Amniotic epithelial cell (primary cell): Measurements from ENCODE around the gene INPP4A.

Experiments used
- DNase-seq: peaks from one replicate; pipeline ENCODE4 v3.0.0-alpha.2; 2010; ENCODE audit warnings: low read depth

The INPP4A gene

DNA sequence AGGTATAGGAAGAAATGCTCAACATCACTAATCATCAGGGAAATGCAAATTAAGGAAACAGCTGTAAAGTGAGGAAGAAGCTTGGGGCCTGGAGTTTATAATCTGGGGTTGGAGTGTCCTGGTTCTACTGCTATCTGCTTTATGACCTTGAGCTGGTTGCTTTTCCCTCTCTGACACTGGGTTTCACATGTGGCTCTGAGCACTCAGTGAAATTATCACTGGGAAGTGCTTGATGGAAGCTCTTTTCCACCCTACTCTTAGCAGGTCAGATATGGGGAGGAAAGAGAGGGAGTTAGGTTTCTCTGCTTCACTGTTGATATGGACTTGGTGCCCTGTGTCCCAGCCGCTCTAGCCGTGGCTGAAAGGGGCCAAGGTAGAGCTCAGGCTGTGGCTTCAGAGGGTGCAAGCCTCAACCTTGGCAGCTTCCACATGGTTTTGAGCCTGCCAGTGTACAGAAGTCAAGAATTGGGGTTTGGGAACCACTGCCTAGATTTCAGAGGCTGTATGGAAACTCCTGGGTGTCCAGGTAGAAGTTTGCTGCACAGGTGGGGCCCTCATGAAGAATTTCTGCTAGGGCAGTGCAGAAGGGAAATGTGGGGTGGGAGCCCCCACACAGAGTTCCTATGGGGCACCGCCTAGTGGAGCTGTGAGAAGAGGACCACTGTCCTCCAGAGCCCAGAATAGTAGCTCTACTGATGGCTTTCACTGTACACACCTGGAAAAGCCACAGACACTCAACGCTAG, 52.3 kb downstream of the INPP4A start:
- DNase-seq = no peak

DNA sequence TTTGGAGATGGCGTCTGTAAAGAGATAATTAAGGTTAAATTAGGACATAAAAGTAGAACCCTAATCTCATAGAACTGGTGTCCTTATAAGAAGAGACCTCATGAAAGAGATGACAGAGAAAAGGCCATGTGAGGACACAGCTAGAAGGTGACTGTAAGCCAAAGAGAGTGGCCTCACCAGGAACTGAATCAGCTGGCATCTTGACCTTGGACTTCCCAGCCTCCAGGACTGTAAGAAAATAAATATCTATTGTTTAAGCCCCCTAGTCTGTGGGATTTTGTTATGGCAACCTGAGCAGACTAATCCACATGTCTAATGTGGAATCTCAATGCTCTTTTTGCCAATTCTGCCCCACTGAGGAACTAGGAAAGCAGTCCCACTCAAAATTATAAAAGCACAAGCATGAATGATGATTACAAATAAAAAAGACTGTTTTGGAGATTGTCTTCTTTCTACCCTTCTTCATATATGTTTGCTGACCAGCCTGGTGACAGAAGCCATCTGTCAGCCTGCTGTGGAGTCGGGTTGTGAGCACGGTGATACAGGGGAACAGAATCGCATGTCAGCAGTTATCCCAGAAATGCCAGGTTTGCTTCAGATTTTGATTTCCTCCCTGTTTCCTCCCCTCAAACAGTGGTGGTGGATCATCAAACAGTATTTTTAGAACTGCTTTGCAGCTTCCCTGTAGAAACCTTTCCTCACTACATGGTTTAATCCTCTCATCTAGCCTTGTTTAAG, 54.2 kb downstream of the INPP4A start:
- no peak for DNase-seq

DNA sequence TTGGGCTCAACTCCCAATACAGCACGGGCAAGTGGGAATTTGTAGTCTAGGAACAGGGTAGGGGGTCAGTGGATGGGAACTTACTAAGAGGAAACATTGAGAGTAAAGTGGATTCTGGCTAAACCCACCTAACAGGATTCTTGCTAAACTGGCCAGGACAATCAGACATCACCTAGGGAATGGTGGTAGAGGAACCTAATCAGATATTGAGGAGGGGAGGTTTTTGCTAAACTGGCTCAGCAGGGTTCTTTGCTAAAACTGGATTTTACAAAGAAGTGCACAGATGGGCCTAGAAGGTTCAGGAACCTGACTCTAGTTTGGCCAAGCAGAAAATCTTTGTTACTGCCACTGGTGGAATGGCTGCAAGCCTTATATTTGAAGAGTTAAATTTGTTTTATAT, 55.9 kb downstream of the INPP4A start:
- DNase-seq = no peak

DNA sequence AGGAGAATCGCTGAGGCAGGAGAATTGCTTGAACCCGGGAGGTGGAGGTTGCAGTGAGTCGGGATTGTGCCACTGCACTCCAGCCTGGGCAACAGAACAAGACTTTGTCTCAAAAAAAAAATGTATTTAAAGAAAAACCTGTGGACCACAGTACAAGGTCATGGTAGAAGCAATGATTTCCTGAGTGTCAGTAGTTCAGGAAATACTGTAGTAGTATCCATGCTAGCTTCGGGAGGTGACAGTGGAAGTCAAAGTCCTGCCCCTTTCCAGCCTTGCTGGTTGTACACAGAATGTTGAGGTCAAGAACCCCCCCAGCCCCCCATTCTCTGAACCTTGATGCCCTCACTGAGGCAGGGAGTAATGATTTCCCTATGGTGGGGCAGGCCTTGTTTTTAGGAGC, 56.6 kb downstream of the INPP4A start:
- no peak for DNase-seq

DNA sequence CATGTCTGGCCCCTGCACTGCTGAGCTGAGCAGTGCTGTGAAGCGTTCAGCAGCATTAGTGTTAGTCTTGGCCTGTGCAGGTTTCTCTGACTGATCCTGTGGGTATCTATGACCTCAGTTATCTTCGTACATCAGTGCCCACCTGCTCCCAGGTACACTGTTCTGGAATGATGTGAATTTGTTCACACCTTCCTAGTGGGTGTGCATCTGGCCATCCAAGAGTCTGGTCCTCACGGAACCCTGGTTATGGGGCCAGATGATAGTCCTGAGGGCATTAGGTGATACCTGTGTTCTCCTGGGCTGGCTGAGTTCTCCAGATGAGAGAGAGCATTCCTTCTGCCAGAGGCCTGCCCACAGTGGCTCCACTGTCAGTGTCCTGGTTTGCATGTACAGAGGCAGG, 57.2 kb downstream of the INPP4A start:
- no peak for DNase-seq

DNA sequence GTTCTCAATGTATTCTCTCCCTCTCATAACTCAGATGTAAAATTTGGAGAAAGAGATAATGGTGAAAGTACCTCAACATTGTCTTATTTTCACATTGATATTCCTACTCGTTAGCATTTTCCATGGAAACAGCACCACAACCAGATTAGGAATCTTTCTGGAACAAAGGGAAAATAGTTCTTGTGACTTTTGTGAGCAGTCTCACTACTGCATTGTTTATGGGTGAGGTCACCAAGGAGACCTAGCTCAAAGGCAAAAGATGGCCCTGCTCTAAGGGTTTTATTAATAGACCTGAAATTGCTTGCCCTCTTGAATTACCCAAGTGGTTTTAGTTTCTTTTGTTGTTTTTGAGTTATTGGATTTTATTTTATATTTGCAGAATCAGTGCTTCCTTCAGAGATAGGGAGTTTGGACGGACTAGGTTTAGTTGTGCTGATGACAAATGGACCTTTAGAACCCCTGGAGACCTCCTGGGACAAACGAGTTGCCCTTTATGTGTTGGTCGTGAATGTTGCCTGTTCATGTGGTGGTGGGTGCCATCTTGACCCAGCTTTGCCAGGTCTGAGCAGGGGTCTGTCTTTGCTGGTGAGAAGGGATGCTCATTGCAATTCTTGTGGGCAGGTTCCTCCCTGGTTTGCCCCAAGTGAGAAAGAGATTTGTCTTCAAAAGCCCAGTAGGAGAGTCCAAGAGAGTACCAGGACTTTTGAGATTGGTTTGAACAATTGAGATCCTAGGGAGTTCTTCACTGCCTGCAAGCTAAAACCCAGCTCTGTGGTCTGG, 58.1 kb downstream of the INPP4A start:
- peak; percentile 45 for DNase-seq

DNA sequence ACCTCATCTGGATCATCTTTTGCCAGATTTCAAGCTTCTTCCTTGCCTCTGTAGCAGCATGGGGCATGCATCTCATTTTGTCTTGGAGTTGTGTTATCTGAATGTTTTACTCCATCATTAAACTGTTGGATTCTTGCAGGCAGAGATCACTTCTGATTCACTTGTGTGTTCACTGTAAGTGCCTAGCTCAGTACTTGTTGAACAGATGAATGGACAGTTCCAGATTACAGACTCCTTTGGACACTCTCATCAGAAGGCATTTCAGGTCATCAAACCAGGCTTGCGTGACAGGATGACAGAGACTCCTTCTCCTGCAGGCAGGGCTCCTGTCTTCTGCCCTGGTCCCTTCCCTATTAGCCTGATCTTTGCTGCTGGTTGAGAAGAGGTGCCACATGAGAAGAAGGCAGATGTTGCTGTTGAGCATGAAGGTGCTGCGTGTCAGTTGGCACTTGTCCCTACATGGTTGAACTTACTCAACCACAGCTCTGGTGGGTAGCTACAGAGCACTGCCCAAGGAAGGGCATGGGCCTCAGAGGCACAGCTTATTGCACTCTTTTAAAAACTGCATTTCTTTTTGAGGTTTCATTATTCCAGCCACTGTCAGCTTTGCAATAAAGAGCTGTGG, 58.9 kb downstream of the INPP4A start:
- DNase-seq = peak; percentile 35

DNA sequence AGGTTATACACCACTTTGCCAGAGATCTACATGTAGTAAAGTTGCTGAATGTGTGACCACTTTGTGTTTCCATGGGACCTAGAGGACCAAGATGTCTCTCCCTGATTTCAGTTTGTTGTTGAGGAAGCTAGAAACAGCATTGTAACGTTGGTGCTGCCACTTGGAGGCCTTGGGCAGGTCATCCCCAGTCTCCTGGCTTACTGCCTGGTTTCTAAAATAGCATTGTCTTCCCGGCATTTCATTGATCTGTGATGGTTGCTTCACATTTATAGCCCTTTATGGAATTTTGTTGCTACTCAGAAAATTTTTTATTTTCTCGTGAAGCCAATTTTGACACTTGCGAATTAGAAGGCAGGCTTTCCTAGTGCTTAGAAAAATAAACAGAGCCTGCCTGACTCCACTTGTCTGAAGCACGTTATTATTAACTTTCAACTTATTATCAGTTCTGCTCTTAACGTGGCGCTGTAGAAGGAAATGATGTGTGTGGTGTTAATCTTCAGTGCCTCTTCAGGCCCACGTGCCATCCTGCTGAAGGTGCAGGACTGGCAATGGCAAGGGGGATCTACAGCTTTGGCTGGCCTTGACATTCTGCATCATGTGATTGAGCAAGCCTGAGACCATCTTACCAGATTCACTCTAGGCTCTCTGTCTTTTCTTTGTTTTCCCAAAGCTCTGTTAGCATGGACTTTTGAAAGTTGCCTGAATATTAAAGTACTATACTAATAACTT, 59.9 kb downstream of the INPP4A start:
- DNase-seq = no peak

DNA sequence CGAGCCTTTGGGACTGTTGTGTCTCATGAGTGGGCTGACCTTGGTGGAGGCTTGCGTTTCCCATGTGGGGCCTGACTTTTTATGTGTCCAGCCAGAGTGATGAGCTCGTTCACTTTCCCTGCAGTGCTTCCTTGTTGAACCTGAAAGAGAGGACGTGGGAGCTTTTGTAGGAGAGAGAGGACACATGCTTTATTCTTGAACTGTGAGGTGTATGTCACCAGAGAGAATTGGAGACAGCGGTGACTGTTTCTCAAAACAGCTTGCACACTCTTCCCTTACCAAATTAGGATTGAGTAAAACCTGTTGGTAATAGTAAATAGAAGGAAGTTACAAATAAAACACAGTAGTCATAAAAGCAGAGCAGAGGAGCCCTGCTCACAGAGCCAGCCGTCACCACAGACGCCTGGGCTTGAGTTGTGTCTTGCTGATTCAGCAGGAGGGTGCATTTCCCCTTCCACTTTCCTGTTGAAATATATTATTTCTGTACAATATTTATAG, 60.7 kb downstream of the INPP4A start:
- DNase-seq = no peak

DNA sequence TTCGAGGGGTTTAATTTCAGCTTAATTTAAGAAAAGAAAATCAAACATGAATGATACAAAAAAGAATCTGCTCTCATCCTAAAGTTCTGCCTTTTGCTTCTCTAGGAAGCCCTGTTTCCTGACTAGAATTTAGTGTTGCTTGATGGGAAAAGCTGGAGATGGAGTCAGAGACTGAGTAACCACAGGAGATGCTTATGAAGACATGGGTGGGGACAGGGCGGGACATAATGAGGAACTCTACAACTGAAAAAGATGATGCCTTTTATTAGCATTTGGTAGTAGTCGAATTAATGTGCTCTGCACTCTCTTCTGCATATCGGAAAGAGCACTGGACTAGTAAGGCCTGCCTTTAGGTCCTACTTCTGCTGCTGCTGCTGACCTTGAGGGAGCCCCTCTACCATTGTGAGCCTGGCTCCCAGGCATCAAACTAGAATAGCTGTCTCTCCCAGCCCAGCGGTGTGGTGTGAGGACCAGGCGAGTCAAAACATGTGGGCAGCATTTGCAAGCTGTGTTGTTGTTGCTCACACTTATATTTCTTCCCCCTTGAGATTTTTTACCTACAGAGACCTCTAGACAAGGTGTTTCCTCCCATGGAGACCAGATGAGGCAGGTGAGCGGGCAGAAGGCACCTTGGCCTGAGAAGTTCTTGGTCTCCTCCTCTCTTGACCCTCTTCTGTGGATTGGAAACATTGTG, 61.5 kb downstream of the INPP4A start:
- DNase-seq = no peak

DNA sequence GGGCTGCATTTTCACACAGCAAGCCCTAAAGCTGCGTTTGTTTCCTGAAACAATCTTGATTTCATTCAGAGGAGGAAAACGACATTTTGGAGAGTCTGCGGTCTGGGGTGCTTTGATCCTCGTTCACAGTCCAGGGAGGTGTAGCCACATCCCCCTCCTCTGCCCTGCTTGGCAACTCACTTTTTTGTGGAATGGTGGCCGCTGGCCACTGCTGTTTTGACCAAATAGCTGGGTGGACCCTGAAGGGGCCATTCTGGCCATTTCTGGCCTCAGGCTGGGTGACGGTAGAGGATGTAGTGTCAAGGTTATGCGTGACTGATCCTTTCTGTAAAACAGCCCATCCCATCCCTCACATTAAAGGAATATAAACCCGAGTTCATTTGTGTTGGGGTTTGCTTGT, 62.2 kb downstream of the INPP4A start:
- no peak for DNase-seq

DNA sequence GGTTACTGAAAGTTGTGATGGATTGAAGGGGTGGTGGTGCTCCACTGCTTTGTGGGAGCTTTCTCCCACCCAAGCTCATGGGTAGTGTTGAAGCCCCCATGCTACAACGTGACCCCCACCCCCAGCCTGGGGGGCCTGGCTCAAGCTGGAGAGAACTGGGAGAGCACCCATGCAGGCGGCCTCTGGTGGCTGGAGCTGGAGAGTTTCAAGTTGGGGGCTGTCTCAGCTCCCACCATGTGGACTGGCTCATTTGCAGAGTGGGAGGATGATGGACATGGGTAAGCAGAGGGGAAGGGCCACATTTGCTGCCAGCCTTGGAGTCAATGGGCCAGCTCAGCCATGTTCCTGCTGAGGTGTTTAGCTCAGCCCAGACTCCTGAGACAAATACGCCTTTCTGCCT, 62.8 kb downstream of the INPP4A start:
- no peak for DNase-seq

DNA sequence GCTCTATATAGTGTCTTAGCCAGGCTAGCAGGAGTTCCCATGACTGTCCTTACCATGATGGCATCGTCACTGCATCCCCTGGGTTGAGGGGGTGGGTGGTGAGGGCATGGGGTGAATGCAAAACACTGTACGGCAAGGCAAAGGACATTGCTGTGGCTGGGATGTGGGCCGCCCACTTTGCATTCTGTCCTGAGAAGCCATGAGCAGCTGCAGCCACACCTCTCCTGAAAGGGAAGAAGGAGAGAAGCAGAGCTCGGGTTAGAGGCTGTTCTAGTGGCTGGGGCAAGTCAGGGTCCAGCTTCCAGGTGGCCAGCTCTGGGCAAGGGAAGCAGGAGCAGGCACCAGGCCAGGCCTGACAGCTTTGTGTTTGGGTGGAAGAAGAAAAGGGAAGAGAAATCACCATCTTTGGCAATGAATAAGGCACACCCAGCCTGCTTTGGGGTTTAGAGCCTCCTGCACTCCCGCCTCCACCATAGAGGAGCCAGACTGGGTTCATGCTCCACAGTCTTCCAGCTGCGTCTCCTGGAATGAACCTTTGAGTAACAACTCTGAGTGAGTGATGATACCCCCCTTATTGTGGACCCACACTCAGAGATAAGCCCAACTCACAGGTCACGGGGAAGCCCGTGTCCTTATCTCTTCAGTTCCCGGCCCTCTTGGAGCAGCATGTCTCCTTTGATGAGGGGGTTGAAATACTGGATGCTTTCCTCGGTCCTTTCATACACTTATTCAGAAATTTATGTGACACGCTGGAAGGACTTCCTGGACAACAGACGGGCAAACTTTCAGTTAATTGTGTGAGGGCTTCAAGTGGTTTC, 63.4 kb downstream of the INPP4A start:
- DNase-seq = peak; percentile 96

DNA sequence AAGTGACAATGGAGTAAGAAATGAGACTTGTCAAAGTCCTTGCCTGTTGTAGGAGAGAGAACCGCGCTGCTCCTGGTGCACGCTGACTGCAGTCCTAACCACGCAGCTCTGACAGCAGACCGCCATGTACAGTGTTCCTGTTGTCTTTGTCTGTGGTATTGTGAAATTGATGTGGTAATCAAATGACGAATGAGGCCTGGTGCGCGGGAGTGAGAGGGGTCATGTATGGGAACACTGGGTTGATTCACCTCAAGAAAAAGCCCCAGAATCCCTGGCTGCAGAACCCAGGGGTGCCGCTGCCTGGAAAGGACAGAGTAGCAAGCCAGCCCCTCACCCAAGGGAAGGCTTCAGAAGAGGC, 64.0 kb downstream of the INPP4A start:
- DNase-seq = peak; percentile 98

DNA sequence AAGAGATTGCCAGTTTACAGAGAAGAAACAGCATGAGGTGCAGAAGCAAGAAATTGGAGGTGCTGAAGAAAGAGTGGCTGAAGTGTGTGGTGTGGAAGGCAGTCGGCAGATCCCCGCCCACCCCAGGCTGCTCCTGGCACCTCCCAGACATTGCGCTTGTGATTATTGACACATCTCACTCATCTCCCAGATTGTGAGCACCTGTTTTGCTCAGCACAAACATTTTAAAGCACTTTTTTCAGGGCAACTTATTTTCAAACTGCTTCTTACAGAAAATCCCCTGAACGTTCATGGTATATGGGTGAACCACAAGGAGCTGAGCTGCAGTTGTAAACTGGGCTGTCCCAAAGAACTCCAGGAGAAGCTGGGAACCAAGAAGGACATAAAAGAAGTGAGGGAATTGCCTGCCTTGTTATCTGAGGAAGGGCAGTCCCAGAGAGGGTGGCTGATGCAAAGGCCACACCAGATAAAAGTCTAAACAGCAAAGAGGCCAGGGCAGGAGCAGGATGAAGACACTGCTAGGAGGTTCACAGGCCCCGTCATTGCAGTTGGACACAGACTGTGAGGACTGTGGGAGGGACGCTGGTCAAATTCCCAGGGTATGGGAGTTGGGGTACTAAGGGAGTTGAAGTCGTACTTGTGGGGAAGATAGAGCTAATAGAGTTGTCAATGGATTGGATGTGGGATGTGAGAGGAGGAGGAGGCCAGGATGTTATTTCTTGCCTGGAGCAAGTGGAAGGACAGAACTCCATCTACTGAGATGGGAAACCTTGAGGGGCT, 65.1 kb downstream of the INPP4A start:
- no peak for DNase-seq

DNA sequence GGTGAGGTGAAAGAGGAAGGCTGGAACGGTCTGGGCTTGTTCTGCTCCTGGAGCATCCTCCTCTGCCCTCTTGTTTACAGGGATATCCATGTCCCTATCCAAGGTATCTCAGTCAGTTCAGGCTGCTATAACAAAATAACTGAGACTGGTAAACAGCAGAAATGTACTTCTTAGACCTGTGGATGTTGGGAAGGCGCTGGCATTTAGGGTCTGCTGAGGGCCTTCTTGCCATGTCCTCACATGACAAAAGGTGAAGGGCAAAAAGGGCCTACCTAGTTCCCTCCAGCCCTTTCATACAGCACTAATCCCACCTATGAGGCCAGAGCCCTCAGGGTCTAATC, 65.6 kb downstream of the INPP4A start:
- no peak for DNase-seq

DNA sequence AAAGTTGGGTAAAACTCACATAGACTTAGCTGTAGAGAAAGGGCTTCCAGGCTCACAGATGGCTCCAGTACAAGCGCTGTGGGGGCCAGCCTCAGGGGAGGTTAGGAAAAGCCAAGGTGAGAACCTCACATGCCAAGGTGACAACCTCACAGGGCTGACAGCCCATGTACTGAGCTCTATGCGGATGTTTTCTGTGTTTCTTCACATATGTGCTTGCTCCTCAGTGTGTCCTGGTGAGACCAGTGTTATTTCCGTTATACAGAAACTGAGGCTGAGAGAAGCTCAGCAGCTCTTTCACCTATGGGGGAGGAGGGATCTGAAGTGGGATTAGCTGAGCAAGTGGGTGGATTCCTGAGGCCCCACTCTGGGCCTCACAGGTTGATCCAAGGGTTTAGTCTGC, 67.3 kb downstream of the INPP4A start:
- no peak for DNase-seq

DNA sequence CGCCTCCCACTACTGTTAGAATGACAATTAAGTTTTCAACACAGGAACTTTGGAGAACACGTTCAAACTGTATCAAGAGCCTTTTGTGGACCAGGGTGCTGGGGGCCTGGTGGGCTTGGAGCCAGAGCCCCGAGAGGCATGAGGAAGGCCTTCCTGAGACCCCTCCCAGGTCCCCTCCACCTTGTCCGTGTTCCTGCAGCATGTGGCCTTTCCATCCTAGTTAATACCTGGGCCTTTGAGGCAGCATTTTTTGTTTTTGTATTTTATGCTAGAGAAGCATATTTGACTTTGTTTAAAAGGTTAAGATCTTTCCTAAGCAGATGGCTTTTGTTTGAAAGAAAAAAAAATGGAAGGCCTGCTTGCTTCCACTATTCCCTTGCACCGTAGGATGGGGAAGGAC, 68.0 kb downstream of the INPP4A start:
- DNase-seq = no peak

DNA sequence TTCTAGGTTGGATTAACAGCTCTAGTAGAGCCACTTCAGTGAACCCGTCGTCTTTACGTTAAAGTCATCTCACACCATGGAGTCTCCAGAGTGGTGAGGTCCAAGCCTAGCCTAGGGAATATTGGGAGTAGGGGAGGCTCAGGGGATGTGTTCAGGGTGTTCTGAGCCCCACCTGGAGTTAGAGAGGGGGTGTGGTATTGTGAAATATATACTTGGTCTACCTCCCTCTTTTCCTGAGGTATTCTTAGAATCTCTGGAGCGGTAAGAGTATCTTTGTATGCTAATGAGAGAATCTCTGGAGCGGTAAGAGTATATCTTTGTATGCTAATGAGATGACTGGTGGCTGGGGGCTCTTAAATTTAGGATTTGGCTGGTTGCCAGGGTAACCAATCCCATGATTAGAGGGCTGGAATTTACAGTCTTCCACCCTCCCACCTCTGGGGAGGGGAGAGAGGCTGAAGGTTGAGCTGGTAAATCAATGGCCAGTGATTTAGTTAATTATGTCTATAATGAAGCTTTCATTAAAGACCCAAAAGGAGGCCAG, 69.5 kb downstream of the INPP4A start:
- no peak for DNase-seq
